GM04503 (cell line): Measurements from ENCODE around the gene CD2BP2.
A peak's percentile ranks its signal among the peaks of the same experiment; 100 is the strongest.
"Not testable (repeated sequence)": the region's sequence is repeated elsewhere in the genome, so short reads cannot be mapped to it uniquely, and the experiment has no call there.

Experiments used
- DNase-seq: peaks from one replicate; pipeline ENCODE4 v3.0.0-alpha.2; 2012; ENCODE audit warnings: low read depth

Gene CD2BP2

DNA sequence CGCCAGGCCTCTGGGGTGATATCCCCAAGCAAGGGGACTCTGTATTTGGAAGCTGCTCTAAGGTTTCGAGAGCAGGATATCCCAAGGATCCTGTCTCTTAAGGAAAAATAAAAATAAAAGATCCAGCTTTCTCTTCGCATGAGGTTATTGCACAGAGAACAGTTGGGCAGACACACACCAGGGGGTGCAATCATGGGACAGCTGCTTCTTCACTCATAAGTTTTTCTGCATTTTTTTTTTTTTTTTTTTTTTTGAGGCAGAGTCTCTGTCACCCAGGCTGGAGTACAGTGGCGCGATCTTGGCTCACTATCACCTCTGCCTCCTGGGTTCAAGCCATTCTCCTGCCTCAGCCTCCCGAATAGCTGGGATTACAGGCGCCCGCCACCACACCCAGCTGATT, 13.1 kb downstream of the CD2BP2 start:
- DNase-seq: not testable (repeated sequence)

DNA sequence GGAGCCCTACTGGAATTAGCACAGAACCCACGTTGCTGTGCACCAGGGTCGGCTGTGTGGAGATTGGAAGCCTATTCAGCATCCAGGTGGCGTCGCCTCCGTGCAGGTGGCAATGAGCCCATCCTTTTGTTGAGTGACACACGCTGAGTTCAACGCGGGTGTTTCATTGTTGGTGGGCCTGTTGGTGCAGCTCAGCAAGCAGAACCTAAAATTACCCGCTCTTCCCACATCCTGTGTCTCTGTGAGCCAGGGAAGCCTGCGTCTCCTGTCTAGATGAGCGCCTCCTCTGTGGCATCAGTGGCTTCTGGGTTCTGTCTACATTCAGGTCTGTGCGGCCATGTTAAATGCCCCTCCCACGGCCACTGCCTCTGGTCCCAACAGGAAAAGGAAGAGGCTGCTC, 14.5 kb downstream of the CD2BP2 start:
- DNase-seq: no peak

DNA sequence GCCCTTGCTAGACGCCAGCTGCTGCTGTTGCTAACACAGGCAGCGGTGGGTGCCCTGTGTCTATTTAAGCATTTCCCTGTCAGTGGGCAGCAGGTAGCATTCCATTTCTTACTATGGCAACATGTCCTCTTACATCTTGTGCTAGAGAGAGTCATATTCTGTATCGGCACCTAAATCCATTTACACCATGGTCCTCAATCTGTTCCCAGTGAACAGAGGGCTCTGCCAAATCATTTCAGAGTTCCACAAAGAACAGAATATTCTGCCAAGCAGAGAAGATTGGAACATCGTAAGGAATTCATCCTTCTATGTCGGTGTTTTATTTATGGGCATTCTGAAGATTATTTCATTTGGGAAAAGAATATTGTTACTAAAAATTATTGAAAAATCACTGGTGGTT, 16.4 kb downstream of the CD2BP2 start:
- not testable (repeated sequence) for DNase-seq

DNA sequence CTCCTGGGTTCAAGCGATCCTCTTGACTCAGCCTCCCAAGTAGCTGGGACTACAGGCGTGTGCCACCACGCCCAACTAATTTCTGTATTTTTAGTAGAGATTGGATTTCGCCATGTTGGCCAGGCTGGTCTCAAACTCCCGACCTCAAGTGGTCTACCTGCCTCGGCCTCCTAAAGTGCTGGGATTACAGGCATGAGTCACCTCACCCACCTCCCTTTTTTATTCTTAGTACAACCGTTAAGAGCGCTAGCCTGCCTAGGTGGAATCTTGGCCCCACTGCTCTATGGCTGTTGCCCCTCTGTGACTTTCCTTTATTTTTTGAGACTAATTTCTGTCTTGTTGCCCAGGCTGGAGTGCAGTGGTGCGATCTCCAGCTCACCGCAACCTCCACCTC, 17.1 kb downstream of the CD2BP2 start:
- DNase-seq: not testable (repeated sequence)

DNA sequence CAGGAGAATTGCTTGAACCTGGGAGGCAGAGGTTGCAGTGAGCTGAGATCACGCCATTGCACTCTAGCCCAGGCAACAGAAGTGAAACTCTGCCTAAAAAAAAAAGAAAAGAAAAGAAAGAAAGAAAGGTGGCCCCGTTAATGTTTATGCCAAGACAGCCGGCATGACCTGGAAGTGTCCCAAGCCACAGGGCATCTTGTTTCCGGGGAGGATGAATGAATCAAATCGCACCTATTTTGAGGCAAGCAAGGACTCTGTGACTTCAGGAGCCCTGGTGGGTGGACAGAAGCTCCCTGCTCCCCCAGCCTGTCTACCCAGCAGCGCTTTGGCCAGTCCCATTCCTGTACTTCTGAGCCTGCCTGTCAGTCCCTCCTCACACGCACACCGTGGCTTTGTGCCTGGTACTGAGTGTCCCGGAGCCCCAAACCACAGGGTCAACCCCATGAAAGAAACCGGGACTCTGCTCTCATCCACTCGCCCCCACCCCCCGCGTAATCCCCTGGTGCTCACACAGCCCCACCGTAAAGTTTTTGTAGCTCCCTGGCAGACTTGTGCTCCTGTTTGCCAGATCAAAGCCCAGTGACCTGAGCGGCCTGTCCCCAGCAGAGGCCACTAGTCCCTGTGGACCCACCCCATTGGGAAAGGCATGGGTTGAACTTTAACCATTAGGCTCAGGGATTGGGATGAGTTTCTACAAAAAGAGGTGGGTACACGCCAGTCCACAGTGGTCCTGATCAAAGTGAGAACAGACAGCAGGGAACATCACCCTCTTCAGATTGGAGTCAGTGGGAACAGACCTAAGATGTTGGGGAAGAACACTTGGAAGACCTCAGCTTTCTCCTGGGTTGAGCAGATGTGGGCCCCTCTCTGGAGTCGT, 19.3 kb downstream of the CD2BP2 start:
- DNase-seq: peak; percentile 7

DNA sequence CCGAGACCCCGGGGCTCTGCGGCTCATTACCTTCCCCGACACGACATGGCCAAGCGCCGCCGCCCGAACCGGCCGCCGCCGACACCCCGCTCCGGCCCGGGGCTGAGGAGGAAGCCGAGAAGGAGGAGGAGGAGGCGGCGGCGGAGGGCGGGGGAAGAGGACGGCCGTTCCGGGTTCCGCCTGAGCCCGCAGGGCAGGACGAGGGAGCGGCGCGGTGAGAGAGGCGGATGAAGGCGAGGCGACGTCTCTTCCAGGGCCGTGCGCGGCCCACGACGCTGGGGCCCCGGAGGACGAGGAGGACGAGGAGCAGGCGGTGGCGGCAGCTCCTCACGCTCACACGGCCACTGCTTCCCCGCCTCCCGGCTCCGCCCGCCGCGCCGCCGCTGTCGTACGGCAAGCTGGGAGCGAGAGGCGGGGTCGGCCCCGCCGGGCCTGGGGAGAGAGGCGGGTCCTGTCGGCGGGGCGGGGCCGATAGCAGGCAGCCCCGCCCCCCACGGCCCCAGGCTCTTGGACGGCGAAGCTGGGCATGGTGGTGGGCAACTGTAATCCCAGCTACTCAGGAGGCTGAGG, 20.0 kb downstream of the CD2BP2 start:
- peak; percentile 19 for DNase-seq

DNA sequence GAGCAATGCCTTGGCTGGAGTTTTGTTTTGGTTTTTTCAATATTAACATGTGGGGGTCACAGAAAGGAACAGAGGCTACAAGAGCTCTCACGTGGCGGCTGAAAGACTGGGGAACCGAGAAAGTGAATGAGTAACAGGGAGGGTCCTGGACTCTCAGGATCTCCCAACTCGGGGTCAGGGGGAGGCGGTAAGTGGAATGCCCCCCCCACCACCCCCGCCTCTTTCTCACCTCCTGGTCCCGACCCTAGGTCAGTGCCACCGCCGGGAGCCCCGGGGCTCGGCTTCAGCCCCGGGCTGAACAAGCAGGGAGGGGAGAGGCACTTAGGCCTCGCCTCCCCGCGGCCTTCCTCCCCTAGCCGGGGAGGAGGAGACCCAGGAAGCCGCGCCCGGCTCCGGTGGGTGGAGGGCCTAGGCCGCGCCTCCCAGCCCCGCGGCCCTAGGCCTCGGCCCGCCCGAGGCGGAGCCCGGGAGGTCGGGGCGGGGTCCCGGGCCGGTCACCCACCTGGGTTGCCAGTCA, 20.6 kb downstream of the CD2BP2 start:
- peak; percentile 36 for DNase-seq

DNA sequence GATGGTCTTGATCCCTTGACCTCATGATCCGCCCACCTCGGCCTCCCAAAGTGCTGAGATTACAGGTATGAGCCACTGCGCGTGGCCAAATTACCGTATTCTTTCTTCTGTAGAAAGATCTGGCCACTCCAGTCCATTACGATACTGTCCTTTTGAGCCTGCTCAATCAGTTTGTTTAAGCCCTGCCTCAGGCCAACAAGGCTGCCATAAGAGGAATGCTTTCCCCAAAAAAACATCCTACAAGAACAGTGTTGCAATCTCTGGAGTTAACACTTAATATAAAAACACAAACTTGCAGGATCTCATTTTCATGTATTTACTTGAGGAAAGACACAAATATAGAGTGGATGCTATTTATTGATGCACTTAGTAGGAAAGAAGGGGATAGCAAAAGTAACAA, 30.9 kb downstream of the CD2BP2 start:
- DNase-seq: not testable (repeated sequence)

DNA sequence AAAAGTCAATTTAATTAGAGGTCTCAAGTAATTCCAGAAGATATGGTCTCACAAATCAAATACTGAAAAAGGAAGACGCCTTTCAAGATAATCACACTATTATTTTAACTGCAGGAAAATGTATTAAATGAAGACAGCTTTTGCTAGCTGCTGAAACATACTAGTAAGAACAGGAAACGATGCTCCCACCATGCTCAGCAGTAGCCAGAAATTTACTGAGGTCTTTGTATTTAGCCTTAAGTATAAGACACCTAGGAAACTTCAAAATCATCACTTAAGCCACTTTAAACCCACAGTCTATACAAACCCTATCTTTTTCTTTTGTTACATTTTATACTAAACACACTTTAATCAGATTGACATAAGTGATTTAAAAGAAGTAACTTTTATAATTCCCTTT, 36.5 kb downstream of the CD2BP2 start:
- DNase-seq: not testable (repeated sequence)

DNA sequence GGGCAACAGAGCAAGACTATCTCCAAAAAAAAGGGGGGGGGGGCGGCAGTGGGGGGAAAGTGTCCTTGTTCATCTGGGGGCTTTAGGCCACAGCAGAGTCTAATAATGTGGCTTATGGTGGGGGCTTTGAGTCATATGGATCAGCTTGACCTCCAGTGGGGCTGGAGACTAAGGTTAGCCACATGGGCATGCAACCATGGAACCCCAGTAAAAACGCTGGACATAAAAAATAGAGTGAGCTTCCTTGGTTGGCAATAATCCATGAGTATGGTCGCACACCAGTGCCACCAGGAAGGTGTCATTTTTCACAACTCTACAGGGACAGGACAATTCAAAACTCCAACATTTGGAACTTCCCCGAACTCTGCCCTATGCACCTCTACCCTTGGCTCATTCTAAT, 44.2 kb downstream of the CD2BP2 start:
- not testable (repeated sequence) for DNase-seq

DNA sequence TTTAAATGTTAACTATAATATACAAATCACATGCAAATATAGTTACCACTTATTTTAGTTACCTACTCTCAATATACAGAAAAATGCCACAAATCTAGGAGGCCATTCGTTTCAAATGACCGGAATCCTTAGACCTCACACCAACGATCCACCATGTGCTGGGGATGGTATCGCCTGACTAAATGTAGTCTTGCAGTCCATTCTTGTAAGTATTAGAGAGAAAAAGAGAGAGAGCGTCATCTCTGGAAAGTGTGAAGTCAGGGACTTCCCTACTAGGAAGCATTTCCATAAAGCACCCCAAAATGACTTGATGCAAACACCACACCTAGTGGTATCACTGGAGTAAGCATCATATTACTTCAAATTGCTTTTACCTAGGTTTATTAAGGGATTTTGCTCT, 45.9 kb downstream of the CD2BP2 start:
- DNase-seq: not testable (repeated sequence)
